Endometrium (tissue), 2 donors: ENCODE measurements around the gene ZNF254.
A peak's percentile ranks its signal among the peaks of the same experiment; 100 is the strongest.
"Not testable (repeated sequence)": the region's sequence is repeated elsewhere in the genome, so short reads cannot be mapped to it uniquely, and the experiment has no call there.

Source experiments
- FAIRE-seq: peaks from 2 replicates; lab custom pipeline; 2012; peaks lifted over from hg19 to GRCh38; lab: Jason Lieb, UNC
- donor health status: control.
- donor health status: control.

ZNF254 gene

GRCh38 chr19:24072720-24073119 is 14.3 kb upstream of the ZNF254 start:
- FAIRE-seq = no peak

- FAIRE-seq = no peak
Observed at GRCh38 chr19:24073807-24074206, 13.2 kb upstream of the ZNF254 start.

- FAIRE-seq = no peak
Observed at GRCh38 chr19:24074720-24075454, 12.1 kb upstream of the ZNF254 start.

GRCh38 chr19:24075530-24075929 is 11.5 kb upstream of the ZNF254 start:
- not testable (repeated sequence) for FAIRE-seq

- FAIRE-seq = no peak
Observed at GRCh38 chr19:24078680-24079079, 8.3 kb upstream of the ZNF254 start.

- no peak for FAIRE-seq
Observed at GRCh38 chr19:24081056-24081455, 5.9 kb upstream of the ZNF254 start.

GRCh38 chr19:24098359-24098758 is 11.4 kb downstream of the ZNF254 start:
- no peak for FAIRE-seq

GRCh38 chr19:24099829-24100228 is 12.8 kb downstream of the ZNF254 start:
- no peak for FAIRE-seq

GRCh38 chr19:24100597-24100996 is 13.6 kb downstream of the ZNF254 start:
- not testable (repeated sequence) for FAIRE-seq

- no peak for FAIRE-seq
Observed at GRCh38 chr19:24101459-24102115, 14.6 kb downstream of the ZNF254 start.

- FAIRE-seq = no peak
Observed at GRCh38 chr19:24127601-24128000, 40.6 kb downstream of the ZNF254 start.

GRCh38 chr19:24140099-24140498 is 53.1 kb downstream of the ZNF254 start:
- no peak for FAIRE-seq

- no peak for FAIRE-seq
Observed at GRCh38 chr19:24140591-24140990, 53.6 kb downstream of the ZNF254 start.

GRCh38 chr19:24141612-24142011 is 54.6 kb downstream of the ZNF254 start:
- no peak for FAIRE-seq

- peak; percentile 12 for FAIRE-seq
Observed at GRCh38 chr19:24142771-24143170, 55.8 kb downstream of the ZNF254 start.

GRCh38 chr19:24159707-24160106 is 72.7 kb downstream of the ZNF254 start:
- FAIRE-seq = no peak

- FAIRE-seq = no peak
Observed at GRCh38 chr19:24166055-24166454, 79.1 kb downstream of the ZNF254 start.

- no peak for FAIRE-seq
Observed at GRCh38 chr19:24173882-24174281, 86.9 kb downstream of the ZNF254 start.

- no peak for FAIRE-seq
Observed at GRCh38 chr19:24177686-24178085, 90.7 kb downstream of the ZNF254 start.

- FAIRE-seq = no peak
Observed at GRCh38 chr19:24178207-24178606, 91.2 kb downstream of the ZNF254 start.
